Glutamatergic neuron (in vitro differentiated cells): ENCODE data around the gene MKLN1. TPM values are rescaled to one million over a fixed set of nuclear protein-coding genes. Genes with fewer than 3 reads are reported as not detected.

Experiments
- DNase-seq: peaks from one replicate; pipeline ENCODE4 v3.0.0; 2022
- H3K27ac Mint-ChIP-seq: one replicate; pipeline ENCODE4 v1.8.0; 2020; ENCODE audit warnings: mild to moderate bottlenecking, mixed read lengths, inconsistent platforms; ENCODE audit not compliant: unreplicated experiment
- H3K27me3 Mint-ChIP-seq: one replicate; pipeline ENCODE4 v1.8.0; 2020; ENCODE audit warnings: mild to moderate bottlenecking, moderate library complexity, mixed read lengths, inconsistent platforms; ENCODE audit not compliant: unreplicated experiment
- H3K36me3 Mint-ChIP-seq: one replicate; pipeline ENCODE4 v1.8.0; 2020; ENCODE audit warnings: mild to moderate bottlenecking, mixed read lengths, inconsistent platforms; ENCODE audit not compliant: unreplicated experiment
- H3K4me1 Mint-ChIP-seq: one replicate; pipeline ENCODE4 v1.8.0; 2020; ENCODE audit warnings: mild to moderate bottlenecking, low read depth, mixed read lengths, inconsistent platforms; ENCODE audit not compliant: unreplicated experiment
- H3K4me3 Mint-ChIP-seq: one replicate; pipeline ENCODE4 v1.8.0; 2020; ENCODE audit warnings: mild to moderate bottlenecking, mixed read lengths, inconsistent platforms; ENCODE audit not compliant: unreplicated experiment
- H3K9me3 Mint-ChIP-seq: one replicate; pipeline ENCODE4 v1.8.0; 2020; ENCODE audit warnings: mild to moderate bottlenecking, moderate library complexity, mixed read lengths, inconsistent platforms; ENCODE audit not compliant: unreplicated experiment
- CTCF ChIP-seq: fragments of 200-600 bp; sonication (generic); IDR thresholded peaks from one replicate; pipeline ENCODE4 v1.5.0; 2021; ENCODE audit not compliant: partially characterized antibody, unreplicated experiment
- total RNA-seq: library from RNA; stranded (reverse); fragmentation: NEBNext Ultra II Directional; extraction: Animal tissue kit (Norgen Biotek cat#: 25700); gene quantifications from one replicate; pipeline ENCODE4 v1.2.1, GENCODE V29; 2021; ENCODE audit not compliant: unreplicated experiment

Gene MKLN1
- total RNA-seq, 1 donor from 2014 or later = 36.7 TPM

GRCh38 chr7:131538813-131539179 is 211.1 kb downstream of the MKLN1 start:
- Mint-ChIP-seq H3K4me1 (peaks cover 23% of the 10 kb centered on the region), H3K4me3 (peak overlapping the region; percentile 52), H3K36me3 (no peaks in the 10 kb centered on the region), H3K27ac (peak overlapping the region; percentile 57), H3K9me3 (peaks cover 6% of the 10 kb centered on the region), H3K27me3 (peaks cover 14% of the 10 kb centered on the region)
- TF ChIP-seq CTCF = no peak
- DNase-seq = no peak

GRCh38 chr7:131540491-131541162 is 213.0 kb downstream of the MKLN1 start:
- no peak overlapping the region for H3K4me3 Mint-ChIP-seq
- no peak overlapping the region for H3K27ac Mint-ChIP-seq

GRCh38 chr7:131543298-131543697 is 215.6 kb downstream of the MKLN1 start:
- peaks cover 5% of the 10 kb centered on the region for H3K27me3 Mint-ChIP-seq
- no peak overlapping the region for H3K27ac Mint-ChIP-seq
- no peak for DNase-seq
- peaks cover 4% of the 10 kb centered on the region for H3K9me3 Mint-ChIP-seq
- H3K36me3 Mint-ChIP-seq = no peaks in the 10 kb centered on the region
- H3K4me3 Mint-ChIP-seq = no peak overlapping the region
- TF ChIP-seq CTCF = no peak
- H3K4me1 Mint-ChIP-seq = peaks cover 19% of the 10 kb centered on the region

More at GRCh38 chr7:131540491-131541162, 213.0 kb downstream of the MKLN1 start:
- H3K27me3 Mint-ChIP-seq = peaks cover 12% of the 10 kb centered on the region
- H3K9me3 Mint-ChIP-seq = peaks cover 6% of the 10 kb centered on the region
- DNase-seq = no peak
- TF ChIP-seq CTCF = no peak
- peaks cover 26% of the 10 kb centered on the region for H3K4me1 Mint-ChIP-seq
- no peaks in the 10 kb centered on the region for H3K36me3 Mint-ChIP-seq

- no peak for DNase-seq
- H3K9me3 Mint-ChIP-seq = peaks cover 4% of the 10 kb centered on the region
- H3K36me3 Mint-ChIP-seq = no peaks in the 10 kb centered on the region
- no peak overlapping the region for H3K27ac Mint-ChIP-seq
- H3K4me3 Mint-ChIP-seq = no peak overlapping the region
- H3K27me3 Mint-ChIP-seq = peaks cover 3% of the 10 kb centered on the region
- peaks cover 13% of the 10 kb centered on the region for H3K4me1 Mint-ChIP-seq
- no peak for TF ChIP-seq CTCF
Measured at GRCh38 chr7:131544021-131544420, 216.3 kb downstream of the MKLN1 start.

- no peak for DNase-seq
- peaks cover 12% of the 10 kb centered on the region for H3K4me1 Mint-ChIP-seq
- no peaks in the 10 kb centered on the region for H3K27me3 Mint-ChIP-seq
- TF ChIP-seq CTCF = no peak
- H3K4me3 Mint-ChIP-seq = no peak overlapping the region
- peaks cover 4% of the 10 kb centered on the region for H3K9me3 Mint-ChIP-seq
- no peaks in the 10 kb centered on the region for H3K36me3 Mint-ChIP-seq
- peak overlapping the region; percentile 1 for H3K27ac Mint-ChIP-seq
Measured at GRCh38 chr7:131544449-131545301, 217.0 kb downstream of the MKLN1 start.
